Retinal pigment epithelial cell (primary cell): ENCODE measurements around the gene PTPRS.
"Not testable (repeated sequence)": the region's sequence is repeated elsewhere in the genome, so short reads cannot be mapped to it uniquely, and the experiment has no call there.

Experiments
- DNase-seq: peaks from one replicate; pipeline ENCODE4 v3.0.0-alpha.2; 2010; ENCODE audit warnings: low read depth
- H3K4me3 ChIP-seq: 2 replicates; pipeline ENCODE4 v1.5.1; 2011; ENCODE audit warnings: mild to moderate bottlenecking, low read length, control low read depth, moderate library complexity
- TF ChIP-seq, protein P1 (sequence below): conservative IDR thresholded peaks from 2 replicates; pipeline ENCODE4 v1.5.1; 2011; ENCODE audit warnings: low read depth, low read length, control low read depth, inconsistent platforms

PTPRS gene

GRCh38 chr19:5340637-5341447, at the start of gene PTPRS:
Gene PTPRS (minus strand): TSS chr19:5340812. CDS start chr19:5286140, 54,672 bp downstream.
- TF ChIP-seq, protein P1, sequence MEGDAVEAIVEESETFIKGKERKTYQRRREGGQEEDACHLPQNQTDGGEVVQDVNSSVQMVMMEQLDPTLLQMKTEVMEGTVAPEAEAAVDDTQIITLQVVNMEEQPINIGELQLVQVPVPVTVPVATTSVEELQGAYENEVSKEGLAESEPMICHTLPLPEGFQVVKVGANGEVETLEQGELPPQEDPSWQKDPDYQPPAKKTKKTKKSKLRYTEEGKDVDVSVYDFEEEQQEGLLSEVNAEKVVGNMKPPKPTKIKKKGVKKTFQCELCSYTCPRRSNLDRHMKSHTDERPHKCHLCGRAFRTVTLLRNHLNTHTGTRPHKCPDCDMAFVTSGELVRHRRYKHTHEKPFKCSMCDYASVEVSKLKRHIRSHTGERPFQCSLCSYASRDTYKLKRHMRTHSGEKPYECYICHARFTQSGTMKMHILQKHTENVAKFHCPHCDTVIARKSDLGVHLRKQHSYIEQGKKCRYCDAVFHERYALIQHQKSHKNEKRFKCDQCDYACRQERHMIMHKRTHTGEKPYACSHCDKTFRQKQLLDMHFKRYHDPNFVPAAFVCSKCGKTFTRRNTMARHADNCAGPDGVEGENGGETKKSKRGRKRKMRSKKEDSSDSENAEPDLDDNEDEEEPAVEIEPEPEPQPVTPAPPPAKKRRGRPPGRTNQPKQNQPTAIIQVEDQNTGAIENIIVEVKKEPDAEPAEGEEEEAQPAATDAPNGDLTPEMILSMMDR: no peak
- peak within 1 kb of the TSS; percentile 60 for H3K4me3 ChIP-seq
- peak; percentile 26 for DNase-seq

DNA sequence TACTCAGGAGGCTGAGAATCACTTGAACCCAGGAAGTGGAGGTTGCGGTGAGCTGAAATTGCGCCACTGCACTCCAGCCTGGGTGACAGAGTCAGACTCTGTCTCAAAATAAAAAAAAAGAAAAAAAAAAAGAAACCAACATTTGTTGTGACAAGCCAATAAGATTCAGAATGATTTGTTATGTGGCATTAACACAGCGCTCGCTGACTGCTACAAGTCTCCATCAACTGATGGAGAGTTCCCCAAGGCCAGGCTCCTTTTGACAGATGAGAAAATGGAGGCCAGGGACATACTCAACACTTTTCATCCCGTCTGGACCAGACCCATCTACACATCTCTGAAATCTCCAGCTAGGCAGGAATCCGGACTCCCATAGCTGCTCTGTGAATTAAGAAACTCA, 48.7 kb upstream of the PTPRS start:
- TF ChIP-seq, protein P1: no peak
- no peak for DNase-seq
- no peak overlapping the region for H3K4me3 ChIP-seq

- no peak for DNase-seq
- no peak overlapping the region for H3K4me3 ChIP-seq
- TF ChIP-seq, protein P1: no peak
These were observed 46.9 kb upstream of the PTPRS start for GRCh38 chr19:5387472-5387871.

DNA sequence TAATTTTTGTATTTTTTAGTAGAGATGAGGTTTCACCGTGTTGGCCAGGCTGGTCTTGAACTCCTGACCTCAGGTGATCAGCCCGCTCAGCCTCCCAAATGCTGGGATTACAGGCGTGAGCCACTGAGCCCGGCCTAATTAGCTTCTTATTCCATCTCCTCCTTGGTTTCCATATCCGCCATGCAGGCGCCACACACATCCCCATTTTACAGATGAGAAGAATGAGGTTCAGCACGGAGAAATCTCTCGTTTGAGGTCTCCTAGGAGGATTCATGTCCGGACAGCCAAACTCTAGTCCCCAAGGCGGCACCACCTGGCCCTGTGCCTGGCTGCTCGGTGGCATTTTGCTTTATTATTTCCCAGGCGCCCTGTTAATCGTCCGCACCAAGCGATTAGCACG, 46.2 kb upstream of the PTPRS start:
- no peak for DNase-seq
- TF ChIP-seq, protein P1: no peak
- no peak overlapping the region for H3K4me3 ChIP-seq

- not testable (repeated sequence) for DNase-seq, H3K4me3 ChIP-seq
These were observed 40.6 kb upstream of the PTPRS start for GRCh38 chr19:5381197-5381596.

DNA sequence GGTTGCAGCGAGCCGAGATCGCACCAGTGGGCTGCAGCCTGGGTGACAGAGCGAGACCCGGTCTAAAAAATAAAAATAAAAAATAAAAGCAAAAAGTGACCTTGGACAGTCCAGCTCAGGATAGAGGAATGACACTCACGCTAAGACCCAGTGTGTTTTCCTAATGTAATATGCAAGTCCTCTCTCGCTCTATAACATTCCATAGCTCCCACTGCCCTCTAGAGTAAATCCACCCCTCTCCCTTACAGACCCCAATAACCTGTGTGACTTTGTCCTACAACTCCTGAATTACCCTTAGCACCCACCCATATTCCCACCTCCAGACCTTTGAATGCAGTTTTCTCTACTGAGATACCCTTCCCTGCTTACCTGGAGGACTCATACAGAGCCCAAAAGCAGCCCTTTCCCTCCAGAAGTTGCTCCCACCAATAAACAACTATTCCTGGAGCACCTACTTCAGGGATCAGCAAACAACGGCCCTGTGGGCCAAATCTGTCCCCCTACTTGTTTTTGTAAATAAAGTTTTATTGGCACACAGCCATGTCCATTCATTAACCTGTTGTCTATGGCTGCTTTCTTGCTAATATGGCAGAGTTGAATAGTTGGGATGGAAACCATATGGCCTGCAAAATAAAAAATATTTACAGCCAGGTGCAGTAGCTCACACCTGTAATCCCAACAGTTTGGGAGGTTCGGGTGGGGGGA, 39.8 kb upstream of the PTPRS start:
- TF ChIP-seq, protein P1: no peak
- DNase-seq: no peak
- no peak overlapping the region for H3K4me3 ChIP-seq

GRCh38 chr19:5376928-5377327, 36.3 kb upstream of the PTPRS start:
- TF ChIP-seq, protein P1: no peak
- no peak for DNase-seq
- no peak overlapping the region for H3K4me3 ChIP-seq
